Measurements from ENCODE around the gene TM6SF1. TPM values are rescaled to one million over a fixed set of nuclear protein-coding genes. Genes with fewer than 3 reads are reported as not detected.

Gene TM6SF1
- total RNA-seq, 1 experiment from 2014 or later = 0.79 TPM

- TF ChIP-seq HMGXB4 (CRISPR knock-in tag; IDR thresholded peaks at IDR 0.05) = no peak
- TF ChIP-seq FOXK1 (CRISPR knock-in tag; IDR thresholded peaks at IDR 0.05) = no peak
- no peak for TF ChIP-seq ATF1 (CRISPR knock-in tag; IDR thresholded peaks at IDR 0.05)
- TF ChIP-seq NFATC4 (CRISPR knock-in tag; IDR thresholded peaks at IDR 0.05) = no peak
Observed at GRCh38 chr15:83155942-83156341, 48.5 kb downstream of the TM6SF1 start (continued).

GRCh38 chr15:83158393-83158792 is 50.9 kb downstream of the TM6SF1 start:
- no peaks in the 10 kb centered on the region for H3K27me3 Mint-ChIP-seq (ENCODE audit: low read depth)
- no peak overlapping the region for H3K4me3 Mint-ChIP-seq
- H3K4me1 Mint-ChIP-seq = peaks cover 6% of the 10 kb centered on the region
- ATAC-seq (no peak), DNase-seq (ENCODE audit: low spot score) (no peak)
- CTCF ChIA-PET = no interaction called here
- POLR2A ChIA-PET = no interaction called here
- H3K36me3 Mint-ChIP-seq = peaks cover 31% of the 10 kb centered on the region
- no peak for TF ChIP-seq FOXP4 (CRISPR knock-in tag; IDR thresholded peaks at IDR 0.05)
- no peak for TF ChIP-seq FOXP1 (CRISPR knock-in tag; IDR thresholded peaks at IDR 0.05; ENCODE audit: borderline replicate concordance)
- no peak for TF ChIP-seq ZBTB43 (CRISPR knock-in tag; IDR thresholded peaks at IDR 0.05)
- TF ChIP-seq RELA (CRISPR knock-in tag; IDR thresholded peaks at IDR 0.05; ENCODE audit: borderline replicate concordance) = no peak
- no peak for TF ChIP-seq CREB1 (CRISPR knock-in tag; IDR thresholded peaks at IDR 0.05)
- no peak for TF ChIP-seq ZNF317 (CRISPR knock-in tag; IDR thresholded peaks at IDR 0.05; ENCODE audit: borderline replicate concordance, low read depth)
- no peak for TF ChIP-seq IRF1 (CRISPR knock-in tag; IDR thresholded peaks at IDR 0.05)
- no peaks in the 10 kb centered on the region for H3K9me3 Mint-ChIP-seq
- H3K27ac Mint-ChIP-seq = no peak overlapping the region

- ATAC-seq (no peak), DNase-seq (ENCODE audit: low spot score) (no peak)
- Mint-ChIP-seq H3K27ac (no peak overlapping the region), H3K4me1 (peaks cover 16% of the 10 kb centered on the region), H3K27me3 (ENCODE audit: low read depth) (no peaks in the 10 kb centered on the region), H3K36me3 (peaks cover 25% of the 10 kb centered on the region), H3K4me3 (no peak overlapping the region), H3K9me3 (no peaks in the 10 kb centered on the region)
- POLR2A ChIA-PET = no interaction called here
- no peak for TF ChIP-seq ZNF425 (CRISPR knock-in tag; conservative IDR thresholded peaks at IDR 0.05)
- TF ChIP-seq NFYB (CRISPR knock-in tag; conservative IDR thresholded peaks at IDR 0.05; ENCODE audit: low read depth) = no peak
- no peak for TF ChIP-seq RELA (CRISPR knock-in tag; IDR thresholded peaks at IDR 0.05; ENCODE audit: borderline replicate concordance)
- TF ChIP-seq ZNF396 (CRISPR knock-in tag; IDR thresholded peaks at IDR 0.05; ENCODE audit: borderline replicate concordance) = no peak
- no peak for TF ChIP-seq ZSCAN18 (CRISPR knock-in tag; IDR thresholded peaks at IDR 0.05)
- CTCF ChIA-PET = no interaction called here
Observed at GRCh38 chr15:83160741-83161140, 53.3 kb downstream of the TM6SF1 start.
